Thyroid gland (tissue), 4 donors: ENCODE results near the gene CXCL12.

Source experiments
- CTCF ChIP-seq, 6 experiments: fragments of 200-600 bp in 3 of 6; fragments of 450-650 bp in 3 of 6; sonication (generic) in 3 of 6; IDR thresholded peaks; one replicate each; pipeline ENCODE4 v1.5.1; 2016 to 2019; ENCODE audit warnings: antibody characterized with exemption in 6 of 6, mild to moderate bottlenecking in 2 of 6, inconsistent platforms in 1 of 6, moderate library complexity in 1 of 6
- POLR2A ChIP-seq, 2 donors: fragments of 450-650 bp; IDR thresholded peaks; one replicate each; pipeline ENCODE4 v1.6.1; 2017; ENCODE audit warnings: antibody characterized with exemption in 2 of 2, mild to moderate bottlenecking in 2 of 2, moderate library complexity in 1 of 2

GRCh38 chr10:44353128-44353390, 31.8 kb downstream of the CXCL12 start:
- TF ChIP-seq CTCF (IDR thresholded peaks at IDR 0.05) (no peak), POLR2A (IDR thresholded peaks at IDR 0.05) (no peak)
